HG03469 (cell line): ENCODE data around the gene FKBP6.
"Not testable (repeated sequence)": the region's sequence is repeated elsewhere in the genome, so short reads cannot be mapped to it uniquely, and the experiment has no call there.

ENCODE experiments used
- ATAC-seq: cut with Tn5 transposase; IDR thresholded peaks from one replicate; pipeline ENCODE4 v1.9.1; 2021; ENCODE audit warnings: mild to moderate bottlenecking, moderate library complexity, moderate number of reproducible peaks; ENCODE audit not compliant: unreplicated experiment

The FKBP6 gene, protein sequence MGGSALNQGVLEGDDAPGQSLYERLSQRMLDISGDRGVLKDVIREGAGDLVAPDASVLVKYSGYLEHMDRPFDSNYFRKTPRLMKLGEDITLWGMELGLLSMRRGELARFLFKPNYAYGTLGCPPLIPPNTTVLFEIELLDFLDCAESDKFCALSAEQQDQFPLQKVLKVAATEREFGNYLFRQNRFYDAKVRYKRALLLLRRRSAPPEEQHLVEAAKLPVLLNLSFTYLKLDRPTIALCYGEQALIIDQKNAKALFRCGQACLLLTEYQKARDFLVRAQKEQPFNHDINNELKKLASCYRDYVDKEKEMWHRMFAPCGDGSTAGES

DNA sequence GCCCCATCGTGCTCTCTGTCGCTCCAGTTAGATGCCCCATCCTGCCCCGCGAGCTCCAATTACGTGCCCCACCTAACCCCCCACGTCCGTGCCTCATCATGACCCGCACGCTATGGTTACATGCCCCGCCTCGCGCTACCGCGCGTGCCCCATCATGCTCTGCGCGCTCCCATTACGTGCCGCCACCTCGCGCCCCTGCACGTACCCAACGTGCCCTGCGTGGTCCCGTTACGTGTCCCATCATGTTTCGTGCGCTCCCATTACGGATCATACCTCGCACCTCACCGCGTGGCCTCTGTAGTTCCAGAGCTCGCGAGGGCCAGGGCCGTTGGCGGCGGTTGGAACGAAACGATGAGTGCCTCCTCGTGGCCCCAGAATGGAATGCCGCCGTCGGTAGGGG lies at the start of gene FKBP6, which contains the start of gene TRIM50:
Gene FKBP6 (plus strand): TSS at position 240 of the 400 bp plus-strand sequence. CDS start 268 bp downstream, outside the sequence.
Gene TRIM50 (minus strand): TSS at position 161 of the 400 bp plus-strand sequence. CDS start 3,295 bp downstream, outside the sequence.
- not testable (repeated sequence) for ATAC-seq

DNA sequence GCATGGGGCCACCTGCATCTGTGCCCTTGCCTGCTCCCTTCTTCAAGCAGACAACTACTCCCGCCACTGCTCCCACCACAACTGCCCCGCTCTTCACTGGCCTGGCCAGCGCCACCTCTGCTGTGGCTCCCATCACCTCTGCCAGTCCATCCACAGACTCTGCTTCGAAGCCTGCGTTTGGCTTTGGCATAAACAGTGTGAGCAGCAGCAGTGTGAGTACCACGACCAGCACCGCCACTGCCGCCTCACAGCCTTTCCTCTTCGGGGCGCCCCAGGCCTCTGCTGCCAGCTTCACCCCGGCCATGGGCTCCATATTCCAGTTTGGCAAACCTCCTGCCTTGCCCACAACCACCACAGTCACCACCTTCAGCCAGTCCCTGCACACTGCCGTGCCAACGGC lies 30.7 kb upstream of the FKBP6 start:
- not testable (repeated sequence) for ATAC-seq

DNA sequence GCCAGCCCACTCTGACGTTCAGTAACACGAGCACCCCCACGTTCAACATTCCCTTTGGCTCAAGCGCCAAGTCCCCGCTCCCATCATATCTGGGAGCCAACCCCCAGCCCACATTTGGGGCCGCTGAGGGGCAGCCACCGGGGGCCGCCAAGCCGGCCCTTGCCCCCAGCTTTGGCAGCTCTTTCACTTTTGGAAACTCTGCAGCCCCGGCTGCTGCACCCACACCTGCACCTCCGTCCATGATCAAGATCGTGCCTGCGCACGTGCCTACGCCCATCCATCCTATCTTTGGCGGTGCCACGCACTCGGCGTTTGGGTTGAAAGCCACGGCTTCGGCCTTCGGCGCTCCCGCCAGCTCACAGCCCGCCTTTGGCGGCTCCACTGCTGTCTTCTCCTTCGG lies 30.3 kb upstream of the FKBP6 start:
- ATAC-seq = not testable (repeated sequence)

DNA sequence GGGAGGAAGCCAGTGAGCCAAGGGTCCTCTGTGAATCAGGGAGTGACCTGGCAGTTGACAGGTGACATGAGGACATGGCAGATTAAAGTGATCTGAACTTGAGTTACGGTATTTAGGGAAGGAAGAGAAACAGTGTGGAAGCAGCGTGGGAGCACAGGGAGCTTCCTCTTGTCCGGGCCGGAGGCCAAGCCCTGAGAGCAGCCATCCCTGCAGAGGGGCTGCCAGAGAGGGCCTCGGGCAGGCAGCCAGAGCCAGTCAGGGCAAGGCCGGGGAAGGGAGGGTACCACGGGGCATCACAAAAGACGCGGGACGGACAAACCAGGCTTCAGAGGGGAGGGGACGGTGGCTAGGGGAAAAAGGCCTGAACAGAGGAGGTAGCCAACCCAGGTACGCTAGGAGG lies 28.1 kb upstream of the FKBP6 start:
- not testable (repeated sequence) for ATAC-seq

DNA sequence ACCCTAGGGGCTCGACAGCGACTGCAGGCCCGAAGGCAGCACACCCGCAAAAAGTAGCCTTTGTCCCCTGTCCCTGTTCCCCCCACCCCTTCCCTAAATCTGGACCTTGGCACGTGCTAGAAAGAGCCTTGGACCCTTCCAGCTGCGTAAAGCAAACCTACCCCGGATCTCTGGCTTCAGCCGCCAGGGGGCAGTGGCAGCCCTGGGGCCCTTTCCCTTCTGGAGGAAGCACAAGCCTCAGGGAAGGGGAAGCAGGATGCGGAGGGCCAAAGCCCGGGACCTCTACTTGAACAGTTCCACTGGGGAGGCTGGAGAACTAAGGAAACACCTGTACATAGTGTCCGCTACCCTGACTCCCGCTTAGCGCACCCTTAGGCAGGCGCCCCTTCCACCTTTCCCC lies 26.9 kb upstream of the FKBP6 start:
- ATAC-seq = not testable (repeated sequence)

DNA sequence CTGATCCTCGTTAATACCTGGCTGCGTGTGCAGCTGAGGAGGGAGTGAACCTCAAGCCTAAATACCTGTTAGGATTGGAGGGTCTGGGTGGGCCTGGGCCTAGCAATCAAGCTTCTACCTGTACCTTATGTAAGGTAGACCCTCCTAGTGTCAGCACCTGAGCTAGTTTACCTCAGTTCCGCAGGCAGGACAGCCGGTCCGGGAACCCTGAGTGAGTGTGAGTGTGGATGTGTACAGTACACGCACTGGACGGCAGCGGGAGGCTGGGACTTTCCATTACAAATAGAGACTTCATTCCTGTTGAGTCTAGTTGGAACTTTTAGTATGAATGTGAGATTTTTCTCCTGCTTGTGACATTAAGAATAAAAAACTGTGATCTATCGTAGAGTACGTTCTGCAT lies 25.1 kb upstream of the FKBP6 start:
- not testable (repeated sequence) for ATAC-seq

DNA sequence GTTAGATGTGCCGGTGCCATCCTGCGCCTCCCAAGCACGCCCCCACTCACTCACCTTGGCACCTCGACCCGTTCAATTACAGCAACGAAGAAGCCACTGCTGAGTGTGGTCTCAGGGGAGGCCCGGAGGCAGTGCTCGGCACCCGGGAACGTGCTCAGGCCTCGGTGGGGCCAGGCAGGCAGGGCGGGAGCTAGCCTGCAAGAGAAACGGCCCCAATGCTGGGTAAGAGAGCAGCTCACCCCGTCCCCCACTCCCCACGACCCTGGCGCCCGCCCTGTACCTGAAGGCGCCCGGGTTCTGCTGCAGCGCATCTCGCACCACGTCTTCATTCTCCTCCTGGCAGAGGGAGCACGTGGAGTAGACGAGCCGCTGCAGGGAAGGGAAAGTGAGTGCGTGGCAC lies 24.4 kb upstream of the FKBP6 start:
- no peak for ATAC-seq

DNA sequence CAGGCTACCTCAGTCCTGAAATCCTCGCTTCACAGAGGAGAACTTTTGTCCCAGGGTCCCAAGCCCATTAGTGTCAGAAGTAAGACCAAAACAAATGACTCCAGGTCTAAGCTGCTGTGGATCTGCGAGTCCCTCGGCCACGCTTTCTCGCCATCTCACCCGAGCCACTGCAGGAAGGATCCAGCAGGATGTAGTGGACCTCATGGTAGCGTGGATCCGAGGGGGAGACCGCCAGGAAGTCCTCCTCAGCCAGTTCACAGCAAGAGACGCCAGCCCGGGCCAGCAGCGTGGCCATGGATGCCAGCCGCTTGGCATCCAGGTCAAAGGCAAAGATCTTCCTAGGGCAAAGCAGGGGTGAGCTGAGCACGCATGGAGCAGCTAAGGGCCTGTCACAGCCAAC lies 23.9 kb upstream of the FKBP6 start:
- no peak for ATAC-seq

DNA sequence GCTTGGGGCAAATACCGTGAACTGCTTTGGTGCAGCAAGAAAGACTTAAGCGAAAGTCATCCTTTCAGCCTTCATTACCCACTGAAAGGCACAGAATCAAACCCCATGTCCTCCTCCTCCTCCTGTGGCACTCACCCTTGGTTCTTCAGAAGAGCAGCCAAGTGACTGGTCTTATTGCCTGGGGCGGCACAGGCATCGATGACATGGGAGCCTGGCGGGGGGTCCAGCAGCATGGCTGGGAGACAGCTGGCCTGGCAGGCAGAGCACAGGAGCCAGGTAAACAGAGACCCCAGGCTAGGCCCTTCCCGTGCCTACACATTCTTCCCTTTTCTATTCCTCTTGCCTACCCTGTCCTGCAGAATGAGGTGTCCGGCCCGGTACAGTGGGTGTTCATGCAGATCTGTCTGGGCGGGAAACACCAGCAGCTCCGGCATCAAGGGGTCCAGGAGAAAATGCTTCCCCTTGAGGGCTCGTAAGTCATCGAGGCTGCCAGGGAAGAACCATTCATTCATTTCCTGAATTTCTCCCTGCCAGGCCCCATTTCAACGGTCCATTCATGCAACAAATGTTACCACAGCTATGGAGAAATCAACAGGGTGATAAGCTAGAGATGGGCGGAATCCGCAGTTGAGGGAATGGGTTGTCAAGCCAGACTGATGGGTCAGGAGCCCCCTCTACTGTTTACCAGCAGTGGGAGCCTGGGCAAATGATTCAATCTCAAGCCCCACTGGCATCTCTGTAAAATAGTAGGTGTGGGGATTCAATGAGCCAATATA lies 23.2 kb upstream of the FKBP6 start:
- ATAC-seq = not testable (repeated sequence)

DNA sequence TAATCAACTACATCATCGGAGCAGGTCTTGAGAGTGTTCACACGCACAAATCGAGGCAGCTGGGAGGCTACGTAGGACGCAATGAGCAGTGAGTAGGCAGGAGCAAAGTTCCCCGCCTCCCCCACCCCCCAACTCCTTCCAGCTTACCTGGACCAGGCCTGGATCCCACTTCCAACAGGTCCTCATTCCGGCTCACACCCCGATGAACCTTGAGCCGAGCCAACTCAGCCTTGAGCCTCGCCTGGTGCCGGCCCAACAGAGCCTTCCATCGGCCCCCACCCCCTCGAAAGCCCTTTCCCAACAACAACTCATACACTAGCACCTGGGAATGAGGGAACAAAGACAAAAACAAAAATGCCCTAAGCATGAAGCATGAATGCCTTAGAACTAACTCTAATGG lies 20.5 kb upstream of the FKBP6 start:
- ATAC-seq = no peak

DNA sequence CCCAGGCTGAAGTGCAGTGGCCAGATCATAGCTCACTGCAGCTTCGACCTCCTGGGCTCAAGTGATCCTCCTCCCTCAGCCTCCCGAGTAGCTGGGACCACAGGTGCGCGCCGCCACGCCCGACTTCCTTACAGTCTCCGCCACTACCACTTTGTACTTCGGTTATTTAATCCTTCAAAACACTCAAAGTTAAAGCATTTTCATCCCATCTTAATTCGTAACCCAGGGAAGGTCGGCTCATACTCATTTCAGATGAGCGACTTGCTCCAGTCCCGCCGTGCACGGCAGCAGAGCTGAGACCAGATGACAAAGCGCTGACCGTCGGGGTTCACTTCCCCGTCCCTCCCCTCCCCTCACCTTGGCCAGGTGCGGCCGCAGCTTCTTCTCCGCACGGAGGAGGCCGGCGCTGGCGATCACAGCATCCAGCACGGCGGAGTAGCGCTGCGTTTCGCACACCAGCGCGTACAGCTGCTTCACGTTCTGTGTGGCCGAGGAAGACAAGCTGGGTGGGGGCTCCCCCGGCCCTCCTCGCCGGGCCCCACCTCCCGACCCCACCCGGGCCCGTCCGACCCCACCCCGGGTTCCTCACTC lies 19.8 kb upstream of the FKBP6 start:
- peak; percentile 22 for ATAC-seq

DNA sequence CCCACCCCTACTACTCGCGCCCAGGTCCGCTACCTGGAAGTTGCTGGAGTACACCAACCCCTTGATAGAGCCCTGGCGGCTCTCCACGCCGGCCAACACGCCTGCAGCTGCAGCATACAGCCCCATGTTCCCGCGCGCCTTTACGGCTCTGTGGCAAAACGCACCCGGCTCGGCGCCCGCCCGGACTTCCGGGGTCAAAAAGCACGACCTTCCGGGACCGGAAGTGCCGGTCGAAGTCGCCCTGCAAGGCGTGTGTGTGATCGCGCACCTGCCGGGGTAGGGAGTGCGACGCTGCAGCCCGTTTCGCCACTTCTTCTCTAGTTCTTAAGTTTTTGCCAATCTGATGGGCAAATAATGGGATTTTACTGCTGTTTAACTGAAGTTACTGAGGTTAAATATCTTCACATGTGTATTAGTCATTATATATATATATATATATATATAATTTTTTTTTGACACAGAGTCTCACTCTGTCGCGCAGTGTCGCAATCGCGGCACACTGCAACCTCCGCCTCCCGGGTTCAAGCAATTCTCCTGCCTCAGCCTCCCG lies 19.2 kb upstream of the FKBP6 start, which contains the start of gene NSUN5:
Gene NSUN5 (minus strand): TSS at position 162 of the 550 bp plus-strand sequence. CDS start 36 bp downstream, at position 126.
- peak; percentile 76 for ATAC-seq

DNA sequence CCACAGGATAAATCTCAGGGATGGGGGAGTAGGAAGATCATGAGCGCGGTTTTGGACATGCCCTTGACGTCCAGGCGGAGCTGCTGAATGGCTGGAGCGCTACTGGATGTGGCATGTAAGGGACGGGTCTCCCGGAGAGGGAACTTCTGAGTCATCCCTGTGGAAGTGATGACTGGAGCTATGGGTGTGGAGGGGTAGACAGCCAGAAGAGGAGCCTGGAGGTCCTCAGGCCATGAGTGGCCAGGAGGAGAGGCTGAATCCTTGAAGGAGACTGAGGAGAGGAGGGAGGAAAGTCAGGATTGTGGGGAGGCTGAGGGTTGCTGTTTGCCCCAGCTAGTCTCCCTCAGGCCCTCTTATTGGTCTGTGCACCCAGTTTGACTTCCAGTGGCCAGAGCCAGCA lies 16.5 kb upstream of the FKBP6 start:
- ATAC-seq = not testable (repeated sequence)

DNA sequence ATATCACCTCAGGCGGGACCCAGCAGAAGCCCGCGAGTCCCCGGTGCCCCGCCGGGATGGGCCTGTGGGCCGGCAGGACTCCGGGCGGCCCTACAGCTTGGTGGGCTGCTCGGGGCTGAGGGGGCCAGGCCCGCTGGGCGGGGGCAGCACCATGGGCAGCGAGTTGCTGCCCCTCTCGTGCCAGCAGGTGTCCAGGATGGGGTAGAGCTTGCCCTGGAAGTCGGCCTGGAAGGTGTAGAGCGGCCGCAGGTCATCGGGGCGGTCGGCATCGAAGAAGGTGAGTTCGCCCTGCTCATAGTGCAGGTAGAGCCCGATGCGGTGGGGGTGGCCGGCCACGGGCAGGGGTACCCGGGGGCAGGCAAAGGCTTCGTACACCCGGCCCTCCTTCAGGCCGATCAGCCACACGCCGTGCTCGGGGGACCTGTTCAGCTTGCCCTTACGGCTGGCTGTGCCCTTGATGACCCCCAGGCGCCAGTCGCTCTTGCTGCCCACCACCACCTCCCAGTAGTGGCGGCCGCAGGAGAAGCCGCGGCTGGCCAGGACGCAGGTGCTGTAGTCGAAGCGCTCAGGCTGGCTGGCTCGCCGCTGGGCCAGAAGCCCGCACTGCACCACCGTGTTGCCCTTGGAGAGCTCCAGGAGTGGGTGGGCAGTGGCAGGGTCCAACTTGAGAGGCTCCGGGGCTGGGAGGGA lies 15.0 kb upstream of the FKBP6 start:
- ATAC-seq = no peak

DNA sequence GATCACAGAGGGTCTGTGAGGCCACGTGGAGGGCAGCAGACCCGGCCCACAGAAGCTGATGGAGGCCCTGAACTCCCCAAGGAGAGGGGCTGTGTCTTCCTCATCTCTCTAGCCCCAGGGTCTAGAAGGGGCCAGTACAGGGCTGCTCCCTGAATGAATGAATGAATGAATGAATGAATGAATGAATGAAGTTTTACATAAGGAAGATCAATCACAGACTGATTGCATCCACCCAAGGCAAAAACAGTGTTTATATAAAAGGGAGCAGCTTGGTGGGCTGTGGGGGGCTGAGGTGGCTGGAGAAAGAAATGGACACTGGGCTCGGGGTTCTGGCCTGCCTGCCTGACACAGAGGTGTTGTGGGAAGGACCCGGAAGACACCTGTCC lies 14.4 kb upstream of the FKBP6 start:
- ATAC-seq = no peak

DNA sequence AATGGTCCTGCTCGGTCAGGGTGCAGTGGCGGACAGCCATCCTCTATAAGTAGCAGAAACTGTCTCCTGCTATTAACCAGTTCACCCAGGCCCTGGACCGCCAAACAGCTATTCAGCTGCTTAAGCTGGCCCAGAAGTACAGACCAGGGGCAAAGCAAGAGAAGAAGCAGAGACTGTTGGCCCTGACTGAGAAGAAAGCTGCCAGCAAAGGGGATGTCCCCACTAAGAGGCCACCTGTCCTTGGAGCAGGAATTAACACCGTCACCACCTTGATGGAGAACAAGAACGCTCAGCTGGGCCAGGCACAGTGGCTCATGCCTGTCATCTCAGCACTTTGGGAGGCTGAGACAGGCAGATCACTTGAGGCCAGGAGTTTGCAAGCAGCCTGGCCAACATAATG lies 13.7 kb upstream of the FKBP6 start:
- ATAC-seq = no peak

DNA sequence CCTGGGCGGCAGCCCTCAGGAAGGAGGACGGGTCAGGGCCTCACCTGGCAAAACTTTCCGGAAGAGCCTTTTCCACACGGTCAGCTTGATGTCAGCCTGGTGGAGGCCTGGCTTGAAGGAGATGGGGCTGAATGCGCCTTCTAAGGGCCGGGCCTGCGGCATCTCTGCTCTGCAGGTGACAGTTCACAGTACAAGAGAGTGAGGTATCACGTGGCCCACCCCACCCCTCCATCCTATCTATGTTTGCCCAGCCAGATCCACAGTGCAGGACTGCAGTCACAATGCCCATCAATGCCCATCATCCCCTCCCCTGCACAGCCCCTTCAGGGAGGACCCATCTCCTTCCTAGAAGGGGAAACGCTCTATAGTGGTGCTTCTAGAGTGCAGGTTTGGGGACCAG lies 11.4 kb upstream of the FKBP6 start:
- ATAC-seq = no peak

DNA sequence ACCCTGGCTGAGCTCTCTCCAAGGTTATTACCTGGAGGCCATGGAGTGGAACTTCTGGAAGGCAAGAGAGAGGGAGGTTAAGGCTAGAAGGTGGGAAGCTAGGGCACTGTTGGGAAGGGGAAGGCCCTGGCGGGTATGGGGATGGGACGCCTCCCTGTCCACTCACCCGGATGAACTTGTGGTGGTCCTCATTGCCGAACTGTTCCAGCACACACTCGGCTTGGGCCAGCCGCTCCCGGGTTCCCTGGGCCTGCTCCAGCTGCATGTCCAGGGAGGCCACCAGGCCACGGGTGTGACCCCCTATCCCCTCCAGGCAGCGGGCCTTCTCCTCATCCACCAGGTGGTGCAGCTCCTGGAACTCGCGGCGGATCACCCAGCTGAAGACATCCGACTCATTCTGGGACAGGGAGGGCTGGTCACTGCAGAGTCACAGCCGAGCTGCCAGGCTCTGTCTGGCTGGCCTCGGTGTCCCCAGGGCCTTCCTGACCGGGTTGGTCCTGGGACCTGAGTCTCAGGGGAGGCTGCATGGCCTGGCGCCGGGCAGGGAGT lies 9.2 kb upstream of the FKBP6 start:
- ATAC-seq = not testable (repeated sequence)

DNA sequence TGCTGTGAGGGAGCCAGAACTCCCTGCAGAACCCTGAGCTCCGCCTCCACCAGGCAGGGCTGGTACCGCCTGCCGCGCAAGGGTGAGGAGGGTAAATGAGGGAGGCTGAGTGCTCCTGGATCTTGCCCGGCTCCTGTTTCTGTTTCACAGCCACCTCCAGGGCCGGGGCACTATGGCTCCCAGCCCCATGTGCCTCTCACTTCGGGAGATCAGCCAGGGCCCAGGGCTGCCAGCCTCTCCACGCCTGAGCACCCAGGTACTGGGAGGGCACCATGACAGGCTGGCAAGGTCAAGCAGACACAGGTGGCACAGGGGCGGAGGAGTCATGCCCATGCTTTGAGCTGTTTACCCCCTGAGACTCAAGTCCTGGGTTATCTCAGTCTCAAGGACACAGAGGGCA lies 8.4 kb upstream of the FKBP6 start:
- not testable (repeated sequence) for ATAC-seq

DNA sequence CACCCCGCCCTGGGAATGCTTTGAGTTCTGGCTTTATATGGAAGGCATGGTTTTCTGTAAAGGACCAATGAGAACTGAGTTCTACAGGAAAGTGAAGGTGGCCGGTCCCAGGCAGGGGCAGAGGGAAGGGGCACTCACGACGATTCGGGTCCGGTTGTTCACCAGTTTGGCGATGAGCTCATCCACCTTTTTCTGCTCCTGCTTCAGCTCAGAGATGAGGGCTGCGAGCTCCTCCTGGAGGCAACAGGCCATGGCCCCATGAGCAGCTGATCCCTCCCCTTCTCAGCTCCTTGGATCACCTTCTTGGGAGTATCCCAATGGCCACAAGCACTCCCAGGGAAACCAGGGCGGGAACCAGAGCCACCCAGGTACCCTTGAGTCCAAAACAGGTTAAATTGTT lies 8.0 kb upstream of the FKBP6 start:
- not testable (repeated sequence) for ATAC-seq
